ENCODE measurements around the gene TEAD4.
A peak's percentile ranks its signal among the peaks of the same experiment; 100 is the strongest.

Gene TEAD4

DNA sequence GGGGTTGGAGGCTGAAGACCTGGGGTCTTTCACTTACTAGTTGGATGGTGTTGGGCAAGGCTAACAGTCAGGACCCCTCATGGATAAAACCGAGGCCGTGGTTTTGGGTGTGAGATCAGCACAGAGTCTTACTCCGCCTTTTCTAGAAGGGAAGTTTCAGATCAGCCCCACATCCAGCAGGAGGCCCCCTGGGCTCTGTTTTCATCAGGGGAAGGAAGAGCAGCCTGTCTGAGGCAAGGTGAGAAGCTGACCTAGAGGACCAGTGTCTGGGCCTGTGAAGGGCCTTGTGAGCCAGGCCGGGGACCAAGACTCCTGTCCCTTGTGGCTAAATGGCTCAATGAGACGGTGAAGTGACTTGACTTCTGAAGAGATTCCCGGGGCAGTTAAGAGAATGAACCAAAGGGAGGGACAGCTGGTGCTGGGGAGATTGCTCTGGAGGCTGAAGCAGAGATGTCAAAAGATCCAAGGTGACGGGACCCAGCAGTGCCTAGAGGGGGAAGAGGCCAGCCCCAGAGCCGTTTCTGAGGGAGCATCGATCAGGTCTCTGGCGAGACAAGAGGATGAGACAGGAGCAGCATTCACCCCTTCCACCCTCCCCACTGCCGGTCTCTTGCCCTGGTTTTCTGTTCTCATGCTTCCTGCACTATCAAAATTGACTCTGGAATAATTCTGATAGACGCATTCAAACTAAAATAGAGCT is 77.9 kb downstream of the TEAD4 start:
- H3K27me3 Mint-ChIP-seq, result peaks cover 6 to 15% of the 10 kb centered on the region in 2 donors
- peaks cover 7 to 13% of the 10 kb centered on the region in 2 donors for H3K4me1 Mint-ChIP-seq
- no peaks in the 10 kb centered on the region for H3K36me3 Mint-ChIP-seq
- H3K9me3 Mint-ChIP-seq, result no peaks in the 10 kb centered on the region
- no peak overlapping the region for H3K4me3 Mint-ChIP-seq
- no peak overlapping the region for H3K27ac Mint-ChIP-seq
- no peak for DNase-seq
- ATAC-seq (replicated peaks), result no peak

DNA sequence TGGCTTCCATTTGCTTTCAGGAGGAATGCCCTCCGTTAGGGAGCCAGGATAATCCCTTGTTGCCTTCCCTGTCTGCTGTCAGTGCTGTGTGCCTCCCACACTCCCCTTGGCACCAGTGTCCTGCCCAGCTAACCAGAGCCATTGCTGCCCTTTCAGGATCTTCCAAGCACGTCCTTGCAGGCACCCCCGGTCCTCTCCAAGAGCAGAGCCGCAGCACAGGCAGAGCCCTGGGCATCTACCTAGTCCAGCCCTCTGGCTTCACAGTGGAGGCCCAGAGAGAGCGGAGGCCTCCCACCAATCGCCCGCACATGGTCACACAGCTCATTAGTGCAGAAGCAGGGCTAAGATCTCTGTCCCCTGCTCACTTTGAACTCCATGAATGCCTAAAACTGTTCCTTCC is 79.0 kb downstream of the TEAD4 start:
- ATAC-seq (replicated peaks), result no peak
- H3K4me1 Mint-ChIP-seq, result peaks cover 18 to 24% of the 10 kb centered on the region in 2 donors
- no peaks in the 10 kb centered on the region for H3K9me3 Mint-ChIP-seq
- no peak for DNase-seq
- peaks cover 16 to 20% of the 10 kb centered on the region in 2 donors for H3K27me3 Mint-ChIP-seq
- no peaks in the 10 kb centered on the region for H3K36me3 Mint-ChIP-seq
- no peak overlapping the region for H3K4me3 Mint-ChIP-seq
- H3K27ac Mint-ChIP-seq, result no peak overlapping the region

DNA sequence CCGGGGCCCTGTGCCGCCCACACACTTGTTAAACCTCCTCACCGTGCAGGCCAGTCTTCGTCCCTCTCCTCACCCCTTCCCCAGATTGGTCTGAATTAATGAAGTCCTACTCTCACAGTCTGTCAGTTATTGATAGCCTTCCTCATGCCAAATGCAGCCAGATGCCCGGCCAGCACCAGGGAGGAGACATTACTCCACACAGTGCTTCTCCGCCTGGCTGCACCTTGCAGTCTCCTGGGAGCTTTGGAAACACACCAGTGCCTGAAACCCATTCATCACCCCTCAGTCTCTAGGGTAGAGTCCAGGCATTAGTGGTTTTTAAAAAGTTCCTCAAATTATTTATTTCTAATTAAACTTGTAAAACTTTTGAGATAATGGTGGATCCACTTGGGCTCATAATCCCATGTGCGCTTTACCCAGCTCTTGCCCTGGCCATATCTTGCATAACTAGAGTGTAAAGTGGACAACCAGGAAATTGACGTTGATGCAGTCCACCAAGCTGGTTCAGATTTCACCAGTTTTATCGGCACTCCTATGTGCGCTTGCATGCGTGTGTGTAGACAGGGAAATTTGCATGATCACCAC is 79.8 kb downstream of the TEAD4 start:
- peaks cover 19 to 29% of the 10 kb centered on the region in 2 donors for H3K27me3 Mint-ChIP-seq
- DNase-seq (no peak), ATAC-seq (replicated peaks) (no peak)
- no peak overlapping the region for H3K4me3 Mint-ChIP-seq
- no peaks in the 10 kb centered on the region for H3K36me3 Mint-ChIP-seq
- no peak overlapping the region for H3K27ac Mint-ChIP-seq
- H3K4me1 Mint-ChIP-seq, result peaks cover 21 to 32% of the 10 kb centered on the region in 2 donors
- H3K9me3 Mint-ChIP-seq, result no peaks in the 10 kb centered on the region

DNA sequence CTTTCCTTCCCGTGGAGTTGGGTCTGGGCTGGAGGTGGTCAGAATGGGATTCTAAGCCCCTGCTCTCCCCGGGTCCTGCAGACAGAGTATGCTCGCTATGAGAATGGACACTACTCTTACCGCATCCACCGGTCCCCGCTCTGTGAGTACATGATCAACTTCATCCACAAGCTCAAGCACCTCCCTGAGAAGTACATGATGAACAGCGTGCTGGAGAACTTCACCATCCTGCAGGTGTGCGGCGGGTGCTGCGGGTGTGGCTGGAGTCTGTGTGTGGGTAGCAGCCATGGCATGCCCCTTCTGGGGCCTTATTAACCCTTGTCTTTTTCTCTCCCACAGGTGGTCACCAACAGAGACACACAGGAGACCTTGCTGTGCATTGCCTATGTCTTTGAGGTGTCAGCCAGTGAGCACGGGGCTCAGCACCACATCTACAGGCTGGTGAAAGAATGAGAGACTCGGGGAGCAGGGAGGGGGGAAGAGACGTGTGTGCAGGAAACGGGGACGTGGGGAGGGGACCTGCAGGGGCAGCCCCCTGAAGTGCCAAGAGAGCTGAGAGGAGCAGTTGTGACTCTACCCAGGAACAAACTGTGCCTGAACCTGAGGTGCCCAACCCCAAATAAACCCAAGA is 80.9 kb downstream of the TEAD4 start:
- no peak overlapping the region for H3K4me3 Mint-ChIP-seq
- H3K27me3 Mint-ChIP-seq, result peaks cover 28 to 38% of the 10 kb centered on the region in 2 donors
- no peaks in the 10 kb centered on the region for H3K9me3 Mint-ChIP-seq
- no peaks in the 10 kb centered on the region for H3K36me3 Mint-ChIP-seq
- ATAC-seq (replicated peaks) (no peak), DNase-seq (no peak)
- no peak overlapping the region for H3K27ac Mint-ChIP-seq
- peaks cover 21 to 33% of the 10 kb centered on the region in 2 donors for H3K4me1 Mint-ChIP-seq

DNA sequence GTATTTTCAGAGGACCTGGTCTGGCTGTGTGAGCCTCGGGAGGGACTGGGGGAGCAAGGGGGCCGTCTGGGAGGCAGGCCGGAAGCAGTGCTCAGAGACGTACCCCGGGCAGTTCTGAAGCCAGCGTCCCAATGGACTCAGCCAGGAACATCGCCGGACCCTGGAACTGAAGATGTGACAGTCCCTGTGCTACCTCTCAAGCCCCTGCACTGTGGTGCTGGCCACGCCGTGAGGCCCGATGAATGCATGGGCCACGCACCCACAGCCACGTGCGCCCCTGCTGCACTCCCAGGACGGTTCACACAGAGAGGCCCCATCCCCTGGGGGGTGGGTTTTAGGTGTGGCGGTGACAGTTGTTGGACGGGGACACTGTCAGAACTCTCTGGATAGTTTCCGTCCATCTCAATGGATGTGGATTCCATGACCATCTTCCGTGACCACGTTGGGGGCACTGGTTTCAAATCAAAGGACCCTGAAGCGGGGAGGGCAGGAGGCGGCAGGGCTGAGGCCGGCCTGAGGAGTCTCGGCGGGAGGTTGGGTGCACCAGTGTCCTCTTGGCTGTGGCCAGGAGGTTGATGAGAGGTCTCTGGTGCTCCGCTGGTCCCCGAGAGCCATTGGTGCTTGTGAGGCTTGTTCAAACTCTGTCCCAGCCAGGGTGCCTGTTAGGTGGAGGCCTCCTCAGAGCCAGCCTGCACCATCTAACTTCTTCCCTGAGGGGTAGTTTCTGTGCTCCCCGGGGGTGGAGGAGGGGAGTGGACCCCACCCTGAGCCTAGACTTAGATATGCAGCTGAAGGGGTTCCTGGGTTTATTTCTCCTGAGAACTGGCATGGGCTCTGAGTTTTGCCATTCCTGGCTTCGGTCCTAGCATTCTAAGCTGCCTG is 81.7 kb downstream of the TEAD4 start:
- no peak overlapping the region for H3K4me3 Mint-ChIP-seq
- no peak for DNase-seq
- H3K36me3 Mint-ChIP-seq, result no peaks in the 10 kb centered on the region
- no peaks in the 10 kb centered on the region for H3K9me3 Mint-ChIP-seq
- peaks cover 34 to 40% of the 10 kb centered on the region in 2 donors for H3K27me3 Mint-ChIP-seq
- no peak for ATAC-seq (replicated peaks)
- H3K4me1 Mint-ChIP-seq, result peaks cover 21 to 34% of the 10 kb centered on the region in 2 donors
- H3K27ac Mint-ChIP-seq, result no peak overlapping the region

DNA sequence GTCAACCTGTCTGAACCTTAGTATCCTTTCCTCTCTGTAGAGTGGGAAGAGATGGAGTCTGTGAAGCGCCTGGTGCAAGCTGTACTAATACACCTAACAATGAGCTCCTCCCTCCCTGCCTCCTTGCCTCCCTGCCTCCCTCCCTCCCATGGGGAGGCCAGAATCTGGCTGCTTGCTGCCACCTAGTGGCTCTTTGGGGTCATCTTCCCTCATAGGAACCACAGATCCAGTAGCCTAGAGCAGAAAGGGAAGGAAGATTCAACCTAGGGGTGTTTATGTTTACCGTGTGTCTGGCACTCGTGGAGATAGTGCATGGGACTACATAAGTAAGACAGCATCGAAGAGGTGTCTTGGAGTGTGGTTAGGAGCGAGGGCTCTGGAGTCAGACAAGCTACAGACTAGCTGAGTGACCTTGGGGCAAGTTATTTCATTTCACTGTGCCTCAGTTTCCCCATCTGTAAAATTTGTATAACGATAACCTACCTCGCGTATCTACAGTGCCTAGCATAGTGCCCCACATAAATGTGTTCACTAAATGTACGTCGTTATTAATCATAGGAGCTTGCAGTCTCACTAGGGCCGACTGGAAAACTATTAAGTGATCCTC is 82.5 kb downstream of the TEAD4 start:
- Mint-ChIP-seq H3K4me3 (peak overlapping the region in 1 of 2 donors; percentile 69), H3K36me3 (no peaks in the 10 kb centered on the region), H3K27me3 (peaks cover 34 to 41% of the 10 kb centered on the region in 2 donors), H3K27ac (no peak overlapping the region), H3K4me1 (peaks cover 21 to 34% of the 10 kb centered on the region in 2 donors), H3K9me3 (no peaks in the 10 kb centered on the region)
- DNase-seq, result peak; percentile 61
- peak; percentile 80 to 86 for ATAC-seq (replicated peaks)

DNA sequence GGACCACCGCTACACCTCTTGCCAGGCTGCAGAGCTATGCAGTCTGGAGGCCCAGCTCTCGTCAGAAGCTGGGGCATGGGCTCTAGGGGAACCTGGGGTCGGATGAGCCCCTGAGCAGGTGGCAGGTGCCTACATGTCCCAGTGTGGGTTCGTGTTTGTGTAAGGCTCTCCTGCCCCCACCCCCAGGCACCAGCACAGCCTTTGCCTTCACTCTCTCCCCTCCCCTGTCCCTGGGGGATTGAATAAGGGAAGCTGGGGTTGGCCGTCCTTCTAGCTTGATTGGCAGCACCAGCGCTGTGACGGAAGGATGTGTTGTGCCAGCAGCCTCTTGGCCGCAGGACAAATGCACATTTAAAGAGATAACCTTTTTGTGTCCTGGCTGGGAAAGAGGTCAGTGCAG is 83.2 kb downstream of the TEAD4 start:
- no peaks in the 10 kb centered on the region for H3K36me3 Mint-ChIP-seq
- peaks cover 21 to 34% of the 10 kb centered on the region in 2 donors for H3K4me1 Mint-ChIP-seq
- H3K4me3 Mint-ChIP-seq, result peak overlapping the region; percentile 25 to 69
- H3K27ac Mint-ChIP-seq, result no peak overlapping the region
- ATAC-seq (replicated peaks), result peak; percentile 92 to 94
- no peaks in the 10 kb centered on the region for H3K9me3 Mint-ChIP-seq
- H3K27me3 Mint-ChIP-seq, result peaks cover 35 to 45% of the 10 kb centered on the region in 2 donors
- DNase-seq, result peak; percentile 82

DNA sequence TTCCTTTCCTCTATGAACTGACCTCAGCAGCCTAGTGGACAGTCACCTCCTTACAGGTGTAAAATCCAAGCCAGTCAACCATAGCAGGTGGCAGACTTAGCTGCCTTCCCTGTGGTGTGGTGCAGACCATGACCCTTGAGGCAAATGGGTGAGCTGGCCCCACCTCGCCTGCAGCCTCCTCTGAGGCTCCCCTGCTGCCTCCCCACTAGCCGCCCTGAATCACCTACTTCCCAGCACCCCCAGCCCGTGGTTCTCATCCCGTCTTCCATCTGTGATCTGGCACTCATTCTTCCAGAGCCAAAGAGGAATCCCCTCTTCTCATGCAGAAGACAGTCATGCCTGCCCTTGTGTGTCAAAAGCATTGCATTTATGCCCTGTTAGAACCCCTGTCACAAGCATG is 83.6 kb downstream of the TEAD4 start:
- H3K4me3 Mint-ChIP-seq, result peak overlapping the region; percentile 4 to 30
- no peaks in the 10 kb centered on the region for H3K36me3 Mint-ChIP-seq
- H3K9me3 Mint-ChIP-seq, result no peaks in the 10 kb centered on the region
- H3K27me3 Mint-ChIP-seq, result peaks cover 39 to 49% of the 10 kb centered on the region in 2 donors
- H3K4me1 Mint-ChIP-seq, result peaks cover 21 to 34% of the 10 kb centered on the region in 2 donors
- DNase-seq (no peak), ATAC-seq (replicated peaks) (peak; percentile 31 to 41)
- peak overlapping the region; percentile 44 for H3K27ac Mint-ChIP-seq

DNA sequence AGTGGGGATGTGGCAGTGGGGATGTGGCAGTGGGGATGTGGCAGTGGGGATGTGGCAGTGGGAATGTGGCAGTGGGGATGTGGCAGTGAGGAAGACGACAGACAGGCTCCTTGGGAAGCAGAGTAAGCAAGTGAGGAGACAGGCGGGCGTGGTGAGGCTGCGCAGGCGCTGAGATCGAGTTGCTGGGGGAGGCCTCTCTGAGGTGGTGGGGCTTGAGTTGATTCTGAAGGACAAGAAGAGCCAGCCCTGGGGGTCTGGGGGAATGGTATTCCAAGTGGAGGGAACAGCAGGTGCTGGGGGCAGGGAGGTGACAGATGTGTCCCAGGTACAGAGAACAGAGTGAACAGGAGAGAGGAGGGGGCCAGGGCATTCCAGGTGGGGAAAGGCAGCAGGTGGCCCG is 84.2 kb downstream of the TEAD4 start:
- no peaks in the 10 kb centered on the region for H3K9me3 Mint-ChIP-seq
- no peaks in the 10 kb centered on the region for H3K36me3 Mint-ChIP-seq
- peak overlapping the region; percentile 44 for H3K27ac Mint-ChIP-seq
- DNase-seq, result no peak
- no peak overlapping the region for H3K4me3 Mint-ChIP-seq
- peaks cover 21 to 34% of the 10 kb centered on the region in 2 donors for H3K4me1 Mint-ChIP-seq
- peaks cover 42 to 48% of the 10 kb centered on the region in 2 donors for H3K27me3 Mint-ChIP-seq
- ATAC-seq (replicated peaks), result no peak

DNA sequence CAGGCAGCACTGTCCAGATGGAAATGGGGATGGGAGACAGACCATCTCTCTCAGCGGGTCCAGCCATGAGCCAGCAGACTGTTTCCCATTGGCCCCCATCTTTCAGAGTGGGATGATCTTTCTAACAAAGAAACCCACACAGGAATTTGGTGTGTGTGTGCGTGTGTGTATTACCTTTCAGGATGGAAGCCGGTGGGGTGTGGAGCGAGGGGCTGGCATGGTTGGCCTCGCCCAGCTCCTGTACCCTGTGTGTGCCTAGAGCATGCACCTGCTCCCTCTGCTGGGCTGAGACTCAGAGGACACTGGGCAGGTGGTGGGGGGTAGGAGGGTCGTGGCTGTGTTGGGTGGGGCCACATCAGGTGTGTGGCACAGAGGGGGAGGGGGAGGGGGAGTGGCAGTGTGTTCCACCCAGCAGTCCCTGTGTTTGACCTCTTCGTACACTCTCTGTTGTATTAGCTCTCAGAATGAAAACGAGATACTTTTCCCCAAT is 85.0 kb downstream of the TEAD4 start:
- peaks cover 25 to 31% of the 10 kb centered on the region in 2 donors for H3K4me1 Mint-ChIP-seq
- DNase-seq (no peak), ATAC-seq (replicated peaks) (no peak)
- H3K9me3 Mint-ChIP-seq, result no peaks in the 10 kb centered on the region
- H3K36me3 Mint-ChIP-seq, result no peaks in the 10 kb centered on the region
- no peak overlapping the region for H3K27ac Mint-ChIP-seq
- H3K27me3 Mint-ChIP-seq, result peaks cover 42% of the 10 kb centered on the region in 2 donors
- H3K4me3 Mint-ChIP-seq, result no peak overlapping the region

DNA sequence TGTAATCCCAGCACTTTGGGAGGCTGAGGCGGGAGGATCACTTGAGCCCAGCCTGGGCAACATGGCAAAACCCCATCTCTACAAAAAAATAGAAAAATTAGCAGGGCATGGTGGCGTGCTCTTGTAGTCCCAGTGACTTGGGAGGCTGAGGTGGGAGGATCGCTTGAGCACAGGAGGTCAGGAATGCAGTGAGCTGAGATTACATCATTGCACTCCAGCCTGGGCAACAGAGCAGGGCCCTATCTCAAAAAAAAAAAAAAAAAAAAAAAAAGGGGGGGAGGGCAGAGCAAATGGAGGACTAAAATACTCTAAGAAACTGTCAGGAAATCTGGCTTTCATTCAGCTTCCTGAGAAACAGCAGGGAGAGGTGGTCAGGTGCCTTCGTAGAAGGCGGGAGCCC is 86.3 kb downstream of the TEAD4 start:
- DNase-seq, result no peak
- no peak for ATAC-seq (replicated peaks)
- Mint-ChIP-seq H3K27me3 (peaks cover 36 to 42% of the 10 kb centered on the region in 2 donors), H3K4me3 (no peak overlapping the region), H3K36me3 (no peaks in the 10 kb centered on the region), H3K9me3 (no peaks in the 10 kb centered on the region), H3K4me1 (peaks cover 38 to 40% of the 10 kb centered on the region in 2 donors), H3K27ac (no peak overlapping the region)

DNA sequence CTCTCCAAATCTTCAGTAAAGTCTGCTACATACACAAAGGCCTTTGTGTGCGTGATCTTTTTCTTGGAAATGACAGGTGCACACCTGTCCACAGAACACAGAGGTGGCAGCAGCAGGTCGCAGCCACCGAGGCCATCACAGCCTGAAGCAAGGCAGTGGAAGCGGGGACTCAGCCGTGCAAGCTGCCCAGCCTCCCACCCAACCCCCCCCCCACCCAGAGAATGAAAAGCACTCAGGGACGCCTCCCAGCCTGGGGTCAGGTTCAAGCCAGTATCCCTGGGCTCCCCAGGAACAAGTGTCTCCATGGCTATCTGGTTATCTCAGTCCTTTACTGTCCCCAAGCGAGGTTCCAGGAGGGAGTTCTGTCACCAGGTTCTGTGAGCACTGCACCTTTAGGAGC is 86.8 kb downstream of the TEAD4 start:
- DNase-seq (no peak), ATAC-seq (replicated peaks) (no peak)
- peaks cover 37 to 44% of the 10 kb centered on the region in 2 donors for H3K27me3 Mint-ChIP-seq
- no peaks in the 10 kb centered on the region for H3K9me3 Mint-ChIP-seq
- no peaks in the 10 kb centered on the region for H3K36me3 Mint-ChIP-seq
- no peak overlapping the region for H3K27ac Mint-ChIP-seq
- peaks cover 40 to 43% of the 10 kb centered on the region in 2 donors for H3K4me1 Mint-ChIP-seq
- H3K4me3 Mint-ChIP-seq, result no peak overlapping the region

DNA sequence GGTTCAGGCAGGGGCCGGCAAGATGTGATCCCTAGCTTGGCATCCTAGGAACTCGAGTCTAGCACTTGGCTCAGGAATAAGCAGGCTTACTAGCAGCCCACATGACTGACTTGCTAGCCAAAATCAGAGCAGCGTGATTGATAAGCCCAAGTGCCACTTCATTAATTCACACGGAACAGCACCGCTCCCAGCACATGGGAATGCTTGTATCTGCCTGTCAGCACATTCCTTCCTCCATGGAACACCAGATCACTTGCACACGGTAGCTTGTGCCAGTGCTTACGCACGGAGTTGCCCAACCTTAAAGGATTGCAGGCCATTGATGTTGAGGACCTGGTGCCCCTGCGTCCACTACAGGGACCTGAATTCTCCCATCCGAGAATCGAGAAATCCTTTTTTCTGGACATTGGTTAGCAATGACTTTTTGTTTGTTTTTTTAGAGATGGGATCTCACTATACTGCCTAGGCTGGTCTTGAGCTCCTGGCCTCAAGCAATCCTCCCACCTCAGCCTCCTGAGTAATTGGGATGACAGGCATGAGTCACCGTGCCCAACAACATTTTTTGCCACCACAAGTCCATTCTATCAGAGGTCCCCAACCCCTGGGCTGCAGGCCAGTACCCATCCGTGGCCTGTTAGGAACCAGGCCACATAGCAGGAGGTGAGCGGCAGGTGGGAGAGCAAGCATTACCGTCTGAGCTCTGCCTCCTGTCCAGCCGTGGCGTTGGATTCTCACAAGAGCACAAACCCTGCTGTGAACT is 87.4 kb downstream of the TEAD4 start:
- no peak for ATAC-seq (replicated peaks)

More for the DNA sequence above, 87.4 kb downstream of the TEAD4 start:
- no peaks in the 10 kb centered on the region for H3K9me3 Mint-ChIP-seq
- no peak for DNase-seq
- peaks cover 40 to 46% of the 10 kb centered on the region in 2 donors for H3K4me1 Mint-ChIP-seq
- peaks cover 43 to 49% of the 10 kb centered on the region in 2 donors for H3K27me3 Mint-ChIP-seq
- H3K36me3 Mint-ChIP-seq, result no peaks in the 10 kb centered on the region
- H3K27ac Mint-ChIP-seq, result no peak overlapping the region
- H3K4me3 Mint-ChIP-seq, result no peak overlapping the region

Data from stimulated activated naive B cell treated with anti-CD40 and anti-IgM and Interleukin-4, amounts not matched to agents 10 μg/mL and 1 μg/mL and 100 μg/mL, for 72 hours (primary cell).